GM11168 (cell line): ENCODE results near the gene SYT7.

Source experiments
- in situ Hi-C: fragments of 300-500 bp; cut with MboI; formaldehyde crosslinking; loops from one replicate; pipeline ENCODE4 v1.12.0; 2022; ENCODE audit warnings: low sequenced_read_pairs; ENCODE audit not compliant: unreplicated experiment

SYT7 gene

GRCh38 chr11:61539831-61540357 lies 41.0 kb downstream of the SYT7 start:
- in situ Hi-C loops: no loop called here

- in situ Hi-C loops: no loop called here
Measured at GRCh38 chr11:61539006-61539405, 41.9 kb downstream of the SYT7 start.

- in situ Hi-C loops: no loop called here
Measured at GRCh38 chr11:61538636-61538961, 42.3 kb downstream of the SYT7 start.

- in situ Hi-C loops: no loop called here
Measured at GRCh38 chr11:61537326-61537725, 43.5 kb downstream of the SYT7 start.

GRCh38 chr11:61536676-61537270 lies 44.1 kb downstream of the SYT7 start:
- in situ Hi-C loops: no loop called here

GRCh38 chr11:61535998-61536675 lies 44.7 kb downstream of the SYT7 start:
- in situ Hi-C loops: no loop called here

GRCh38 chr11:61534933-61535839 lies 45.7 kb downstream of the SYT7 start:
- in situ Hi-C loops: no loop called here

- in situ Hi-C loops: no loop called here
Measured at GRCh38 chr11:61534025-61534932, 46.6 kb downstream of the SYT7 start.

GRCh38 chr11:61533401-61533800 lies 47.5 kb downstream of the SYT7 start:
- in situ Hi-C loops: no loop called here

GRCh38 chr11:61533039-61533375 lies 47.9 kb downstream of the SYT7 start:
- in situ Hi-C loops: no loop called here

- in situ Hi-C loops: no loop called here
Measured at GRCh38 chr11:61532134-61533038, 48.5 kb downstream of the SYT7 start.

GRCh38 chr11:61531044-61531443 lies 49.8 kb downstream of the SYT7 start:
- in situ Hi-C loops: no loop called here

GRCh38 chr11:61529537-61530225 lies 51.2 kb downstream of the SYT7 start:
- in situ Hi-C loops: no loop called here

- in situ Hi-C loops: no loop called here
Measured at GRCh38 chr11:61528114-61528513, 52.8 kb downstream of the SYT7 start.

- in situ Hi-C loops: no loop called here
Measured at GRCh38 chr11:61526956-61527731, 53.7 kb downstream of the SYT7 start.

GRCh38 chr11:61526229-61526628 lies 54.6 kb downstream of the SYT7 start:
- in situ Hi-C loops: no loop called here

GRCh38 chr11:61524963-61525587 lies 55.8 kb downstream of the SYT7 start:
- in situ Hi-C loops: loop anchor here (5.0 kb wide), 1 partner anchor 48 kb away; no protein-coding TSS in a partner anchor
